BJ (cell line): ENCODE results near the gene ARL8A. TPM values are rescaled to one million over a fixed set of nuclear protein-coding genes. Genes with fewer than 3 reads are reported as not detected.

Experiments used
- CTCF ChIA-PET: fragments of 350-600 bp; formaldehyde crosslinking; extraction: SDS; loops from one replicate; lab custom pipeline; 2021; ENCODE audit warnings: antibody characterized with exemption, inconsistent platforms; lab: Yijun Ruan, JAX
- POLR2A ChIA-PET: fragments of 300-600 bp; sonication (Branson Sonifier 250); formaldehyde crosslinking; extraction: SDS; loops from one replicate; lab custom pipeline; 2021; ENCODE audit warnings: antibody characterized with exemption; lab: Charles Lee
- DNase-seq: peaks from one replicate; pipeline ENCODE4 v3.0.0-alpha.2; 2011; ENCODE audit warnings: low read depth
- H3K27me3 ChIP-seq: 2 replicates; pipeline ENCODE4 v1.6.0; 2011; ENCODE audit warnings: low read length; ENCODE audit not compliant: control insufficient read depth, insufficient read depth
- H3K36me3 ChIP-seq: 2 replicates; pipeline ENCODE4 v1.5.1; 2011; ENCODE audit warnings: low read length; ENCODE audit not compliant: control insufficient read depth, insufficient read depth
- H3K4me3 ChIP-seq: 2 replicates; pipeline ENCODE4 v1.5.1; 2011; ENCODE audit warnings: low read depth, mild to moderate bottlenecking, control low read depth, low read length
- CTCF ChIP-seq: IDR thresholded peaks from 2 replicates; pipeline ENCODE4 v1.5.1; 2011; ENCODE audit warnings: low read depth, mild to moderate bottlenecking, control low read depth, inconsistent platforms, low read length, moderate library complexity; ENCODE audit not compliant: insufficient read depth
- polyA plus RNA-seq: library from polyadenylated mRNA; depleted of rRNA; stranded (reverse); fragments of >200 nt; gene quantifications from 2 replicates; pipeline ENCODE4 v1.2.3, GENCODE V29; 2011

The ARL8A gene
- polyA plus RNA-seq, 1 experiment: 76.6 TPM

GRCh38 chr1:202127061-202127460 is 17.5 kb downstream of the ARL8A start:
- Histone ChIP-seq H3K4me3 (no peak overlapping the region), H3K36me3 (no peaks in the 10 kb centered on the region), H3K27me3 (peaks cover 7% of the 10 kb centered on the region)
- POLR2A ChIA-PET: no interaction called here
- CTCF ChIA-PET: interaction anchor here (1.5 to 27.8 kb wide), 3 partner anchors 8 to 119 kb away, joined by 4 to 642 read pairs (median 34); partner anchors contain the start of gene ELF3
- no peak for DNase-seq
- no peak for TF ChIP-seq CTCF

GRCh38 chr1:202126426-202126825 is 18.1 kb downstream of the ARL8A start:
- Histone ChIP-seq H3K4me3 (no peak overlapping the region), H3K27me3 (peaks cover 7% of the 10 kb centered on the region), H3K36me3 (no peaks in the 10 kb centered on the region)
- DNase-seq: no peak
- TF ChIP-seq CTCF: no peak
- ChIA-PET CTCF (interaction anchor here (1.5 to 27.8 kb wide), 2 partner anchors 9 to 119 kb away, joined by 4 to 642 read pairs; partner anchors contain the start of gene ELF3), POLR2A (no interaction called here)

- DNase-seq: no peak
- Histone ChIP-seq H3K36me3 (no peaks in the 10 kb centered on the region), H3K4me3 (no peak overlapping the region), H3K27me3 (peaks cover 7% of the 10 kb centered on the region)
- ChIA-PET POLR2A (interaction anchor here (0.7 kb wide), 1 partner anchor 515 kb away, joined by 10 read pairs; no protein-coding TSS in a partner anchor), CTCF (interaction anchor here (5.2 to 27.8 kb wide), 2 partner anchors 9 to 118 kb away, joined by 70 to 642 read pairs; partner anchors contain the start of gene ELF3)
- no peak for TF ChIP-seq CTCF
Measured at GRCh38 chr1:202125611-202126010, 18.9 kb downstream of the ARL8A start.

GRCh38 chr1:202124142-202124541 is 20.4 kb downstream of the ARL8A start:
- CTCF ChIA-PET: interaction anchor here (5.2 to 27.8 kb wide), 2 partner anchors 11 to 116 kb away, joined by 70 to 642 read pairs; partner anchors contain the start of gene ELF3
- POLR2A ChIA-PET: no interaction called here
- no peaks in the 10 kb centered on the region for H3K36me3 ChIP-seq
- peaks cover 7% of the 10 kb centered on the region for H3K27me3 ChIP-seq
- no peak for DNase-seq
- no peak for TF ChIP-seq CTCF
- H3K4me3 ChIP-seq: no peak overlapping the region

GRCh38 chr1:202123336-202123813 is 21.2 kb downstream of the ARL8A start:
- no peak for DNase-seq
- H3K4me3 ChIP-seq: no peak overlapping the region
- ChIA-PET CTCF (interaction anchor here (0.9 to 27.8 kb wide), 6 partner anchors 7 to 593 kb away, joined by 3 to 642 read pairs (median 12); partner anchors contain the start of gene ELF3), POLR2A (no interaction called here)
- TF ChIP-seq CTCF: no peak
- no peaks in the 10 kb centered on the region for H3K36me3 ChIP-seq
- peaks cover 7% of the 10 kb centered on the region for H3K27me3 ChIP-seq
